HUES64 (cell line): ENCODE measurements around the gene ZNF71.

ENCODE experiments used
- H3K27ac ChIP-seq: 2 replicates; pipeline ENCODE4 v1.7.0; 2013; ENCODE audit warnings: low read depth, low read length, inconsistent platforms
- H3K27me3 ChIP-seq: 2 replicates; pipeline ENCODE4 v1.6.1; 2013; ENCODE audit warnings: mild to moderate bottlenecking, low read length; ENCODE audit not compliant: insufficient read depth
- H3K36me3 ChIP-seq: 2 replicates; pipeline ENCODE4 v1.6.1; 2013; ENCODE audit warnings: mild to moderate bottlenecking, low read length; ENCODE audit not compliant: insufficient read depth
- H3K4me1 ChIP-seq: 2 replicates; pipeline ENCODE4 v1.6.1; 2013; ENCODE audit warnings: mild to moderate bottlenecking, low read length, moderate library complexity; ENCODE audit not compliant: insufficient read depth
- H3K4me3 ChIP-seq: 2 replicates; pipeline ENCODE4 v1.5.1; 2013; ENCODE audit warnings: mild to moderate bottlenecking, low read length, moderate library complexity
- H3K9ac ChIP-seq: 2 replicates; pipeline ENCODE4 v1.6.1; 2013; ENCODE audit warnings: mild to moderate bottlenecking, low read depth, low read length
- H3K9me3 ChIP-seq: 2 replicates; pipeline ENCODE4 v1.6.1; 2013; ENCODE audit warnings: low read depth, low read length; ENCODE audit not compliant: insufficient read depth
- WGBS: fragments of 150-250, 120-280 bp; methylation state at CpG from one replicate; pipeline ENCODE4 v1.1.7; 2013; ENCODE audit warnings: missing lambda C conversion rate; 5-methylcytosine and 5-hydroxymethylcytosine counted together

ZNF71 gene

GRCh38 chr19:56595548-56595899, 422 bp downstream of the ZNF71 start:
- peak overlapping the region; percentile 99 for H3K4me3 ChIP-seq
- peak overlapping the region; percentile 89 for H3K9ac ChIP-seq
- peaks cover 16% of the 10 kb centered on the region; the same call in 1 of the 2 replicates for H3K36me3 ChIP-seq
- no peaks in the 10 kb centered on the region for H3K27me3 ChIP-seq
- H3K9me3 ChIP-seq = peaks cover 11% of the 10 kb centered on the region
- WGBS = under 1% methylated on average over 4 of the region's 4 CpGs
- no peak overlapping the region; the same call in 1 of the 2 replicates for H3K27ac ChIP-seq
- peaks cover 6% of the 10 kb centered on the region for H3K4me1 ChIP-seq

- WGBS = 74% methylated on average over 4 of the region's 4 CpGs
Measured at GRCh38 chr19:56596676-56597075, 1.6 kb downstream of the ZNF71 start.

GRCh38 chr19:56597696-56598095, 2.6 kb downstream of the ZNF71 start:
- H3K9me3 ChIP-seq = peaks cover 8% of the 10 kb centered on the region; the same call in 1 of the 2 replicates
- 98% methylated on average over 4 of the region's 4 CpGs for WGBS
- H3K36me3 ChIP-seq = peaks cover 37% of the 10 kb centered on the region
- no peak overlapping the region for H3K9ac ChIP-seq
- H3K4me3 ChIP-seq = no peak overlapping the region
- H3K27ac ChIP-seq = no peak overlapping the region
- no peaks in the 10 kb centered on the region for H3K27me3 ChIP-seq
- H3K4me1 ChIP-seq = peaks cover 6% of the 10 kb centered on the region

More at GRCh38 chr19:56596676-56597075, 1.6 kb downstream of the ZNF71 start:
- Histone ChIP-seq H3K4me1 (peaks cover 6% of the 10 kb centered on the region), H3K27ac (no peak overlapping the region), H3K9ac (no peak overlapping the region), H3K27me3 (no peaks in the 10 kb centered on the region), H3K36me3 (peaks cover 28% of the 10 kb centered on the region), H3K4me3 (no peak overlapping the region), H3K9me3 (peaks cover 9% of the 10 kb centered on the region; the same call in 1 of the 2 replicates)

GRCh38 chr19:56601375-56601774, 6.3 kb downstream of the ZNF71 start:
- H3K27ac ChIP-seq = no peak overlapping the region
- no peaks in the 10 kb centered on the region for H3K4me1 ChIP-seq
- no peaks in the 10 kb centered on the region for H3K27me3 ChIP-seq
- H3K9me3 ChIP-seq = peaks cover 40% of the 10 kb centered on the region
- WGBS = 91% methylated on average over 3 of the region's 3 CpGs
- no peak overlapping the region for H3K4me3 ChIP-seq
- H3K36me3 ChIP-seq = peaks cover 45% of the 10 kb centered on the region
- H3K9ac ChIP-seq = no peak overlapping the region

GRCh38 chr19:56603829-56604228, 8.7 kb downstream of the ZNF71 start:
- Histone ChIP-seq H3K4me1 (no peaks in the 10 kb centered on the region), H3K9me3 (peaks cover 54% of the 10 kb centered on the region), H3K4me3 (no peak overlapping the region), H3K27ac (no peak overlapping the region), H3K27me3 (no peaks in the 10 kb centered on the region), H3K36me3 (peaks cover 30% of the 10 kb centered on the region), H3K9ac (no peak overlapping the region)
- WGBS = 78% methylated on average over 6 of the region's 6 CpGs

GRCh38 chr19:56608274-56608964, 13.3 kb downstream of the ZNF71 start:
- Histone ChIP-seq H3K4me1 (no peaks in the 10 kb centered on the region), H3K9ac (no peak overlapping the region), H3K36me3 (peaks cover 14% of the 10 kb centered on the region), H3K9me3 (peaks cover 72% of the 10 kb centered on the region), H3K4me3 (no peak overlapping the region), H3K27me3 (no peaks in the 10 kb centered on the region), H3K27ac (no peak overlapping the region)
- WGBS = 97% methylated on average over 8 of the region's 8 CpGs

- Histone ChIP-seq H3K27ac (no peak overlapping the region), H3K36me3 (peaks cover 25% of the 10 kb centered on the region), H3K4me1 (no peaks in the 10 kb centered on the region), H3K4me3 (no peak overlapping the region), H3K27me3 (no peaks in the 10 kb centered on the region), H3K9ac (no peak overlapping the region), H3K9me3 (peaks cover 71% of the 10 kb centered on the region)
- 85% methylated on average over 8 of the region's 8 CpGs for WGBS
Measured at GRCh38 chr19:56611288-56611687, 16.2 kb downstream of the ZNF71 start.

- Histone ChIP-seq H3K4me1 (no peaks in the 10 kb centered on the region), H3K9ac (no peak overlapping the region), H3K36me3 (peaks cover 29% of the 10 kb centered on the region), H3K27me3 (no peaks in the 10 kb centered on the region), H3K27ac (no peak overlapping the region; the same call in 1 of the 2 replicates), H3K9me3 (peaks cover 74% of the 10 kb centered on the region), H3K4me3 (no peak overlapping the region)
- WGBS = 96% methylated on average over 2 of the region's 2 CpGs
Measured at GRCh38 chr19:56612737-56613136, 17.6 kb downstream of the ZNF71 start.

GRCh38 chr19:56613639-56614038, 18.5 kb downstream of the ZNF71 start:
- Histone ChIP-seq H3K4me1 (no peaks in the 10 kb centered on the region), H3K27me3 (no peaks in the 10 kb centered on the region), H3K9ac (no peak overlapping the region), H3K36me3 (peaks cover 29% of the 10 kb centered on the region), H3K27ac (no peak overlapping the region), H3K9me3 (peaks cover 80% of the 10 kb centered on the region), H3K4me3 (no peak overlapping the region)
- WGBS = 92% methylated on average over 5 of the region's 5 CpGs

GRCh38 chr19:56617531-56617930, 22.4 kb downstream of the ZNF71 start:
- peaks cover 44% of the 10 kb centered on the region for H3K36me3 ChIP-seq
- H3K27ac ChIP-seq = no peak overlapping the region
- H3K27me3 ChIP-seq = no peaks in the 10 kb centered on the region
- no peak overlapping the region for H3K4me3 ChIP-seq
- no peak overlapping the region for H3K9ac ChIP-seq
- WGBS = 97% methylated on average over 8 of the region's 8 CpGs
- peaks cover 83% of the 10 kb centered on the region for H3K9me3 ChIP-seq
- no peaks in the 10 kb centered on the region for H3K4me1 ChIP-seq

- 85% methylated on average over 8 of the region's 8 CpGs for WGBS
- H3K9me3 ChIP-seq = peaks cover 81% of the 10 kb centered on the region
- H3K27me3 ChIP-seq = no peaks in the 10 kb centered on the region
- H3K27ac ChIP-seq = no peak overlapping the region
- H3K4me1 ChIP-seq = no peaks in the 10 kb centered on the region
- no peak overlapping the region for H3K4me3 ChIP-seq
- H3K9ac ChIP-seq = no peak overlapping the region
- peaks cover 45% of the 10 kb centered on the region for H3K36me3 ChIP-seq
Measured at GRCh38 chr19:56619121-56619520, 24.0 kb downstream of the ZNF71 start.

GRCh38 chr19:56622374-56622773, 27.3 kb downstream of the ZNF71 start:
- Histone ChIP-seq H3K27me3 (no peaks in the 10 kb centered on the region), H3K9me3 (peaks cover 80% of the 10 kb centered on the region), H3K36me3 (peaks cover 47% of the 10 kb centered on the region), H3K9ac (no peak overlapping the region), H3K4me3 (no peak overlapping the region), H3K4me1 (no peaks in the 10 kb centered on the region), H3K27ac (no peak overlapping the region)
- 98% methylated on average over 37 of the region's 37 CpGs for WGBS
